CD4-positive, alpha-beta T cell treated with Interleukin-12 subunit alpha and Interleukin-12 subunit beta, for 1 hour (primary cell): Measurements from ENCODE around the gene NAV3.

Source experiments
- DNase-seq: peaks from one replicate; pipeline ENCODE4 v3.0.0-alpha.2; 2020

Gene NAV3

GRCh38 chr12:77938301-77938700, 107.6 kb downstream of the NAV3 start:
- no peak for DNase-seq

DNA sequence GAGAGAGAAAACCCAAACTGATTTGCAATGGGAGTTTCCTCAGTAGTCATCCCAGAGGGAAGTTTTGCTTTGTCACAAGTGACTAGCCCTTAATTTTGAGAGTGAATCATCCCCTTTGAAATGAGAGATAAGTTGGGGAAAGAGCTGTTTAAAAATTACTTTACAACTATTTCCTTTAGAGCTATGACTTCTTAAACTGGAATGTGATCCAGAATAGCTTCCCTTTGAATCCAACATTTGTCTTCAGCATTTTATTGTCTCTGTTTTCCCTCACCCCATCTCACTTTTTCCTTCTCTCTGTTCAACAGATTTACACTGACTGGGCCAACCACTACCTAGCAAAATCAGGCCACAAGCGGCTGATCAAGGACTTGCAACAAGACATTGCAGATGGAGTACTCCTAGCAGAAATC, 109.3 kb downstream of the NAV3 start:
- no peak for DNase-seq

- no peak for DNase-seq
Measured at GRCh38 chr12:77940567-77940966, 109.9 kb downstream of the NAV3 start.

DNA sequence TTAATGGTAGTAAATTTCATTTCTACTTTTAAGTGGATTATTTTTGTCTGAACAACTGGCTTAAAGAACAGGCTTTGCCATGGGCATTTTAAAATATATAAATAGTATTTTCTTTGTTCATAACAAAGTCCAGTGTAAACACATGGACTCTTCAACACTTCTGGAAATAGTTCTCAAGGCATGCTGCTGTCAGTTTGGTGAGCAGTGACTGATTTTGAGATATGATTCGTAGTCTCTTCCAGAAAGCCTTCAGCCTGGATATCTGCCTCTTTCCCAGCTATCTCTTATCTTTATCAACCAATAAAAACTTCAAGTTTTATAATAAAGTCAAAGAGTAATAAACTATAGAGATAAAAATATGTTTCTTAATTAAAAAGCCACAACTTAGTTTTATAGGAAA, 110.7 kb downstream of the NAV3 start:
- DNase-seq = no peak

GRCh38 chr12:77943466-77943865, 112.8 kb downstream of the NAV3 start:
- DNase-seq = no peak

DNA sequence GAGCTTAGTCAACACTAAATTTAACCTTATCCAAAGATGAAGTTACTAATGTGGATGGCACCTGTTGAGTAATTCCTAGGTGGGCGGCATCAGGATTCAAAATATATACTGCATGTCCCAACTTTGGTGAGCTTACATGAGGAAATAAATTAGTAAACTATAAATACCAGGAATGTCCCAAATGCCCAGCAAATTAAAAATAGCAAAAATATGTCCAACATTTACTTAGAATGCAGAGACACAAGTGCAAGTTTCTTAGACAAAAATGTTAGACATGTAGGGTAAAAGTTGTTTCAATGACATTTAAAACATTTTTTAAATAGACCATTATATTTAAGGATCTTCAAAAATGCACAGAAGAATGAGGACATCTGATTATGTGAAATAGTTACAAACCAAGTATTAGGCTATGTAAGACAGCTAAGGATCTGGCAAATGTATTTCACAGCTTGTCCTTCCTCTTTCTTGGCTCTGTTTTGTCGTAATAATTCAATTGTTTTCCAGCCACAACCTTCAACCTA, 115.9 kb downstream of the NAV3 start:
- no peak for DNase-seq

- DNase-seq = no peak
Measured at GRCh38 chr12:77947330-77947729, 116.6 kb downstream of the NAV3 start.

DNA sequence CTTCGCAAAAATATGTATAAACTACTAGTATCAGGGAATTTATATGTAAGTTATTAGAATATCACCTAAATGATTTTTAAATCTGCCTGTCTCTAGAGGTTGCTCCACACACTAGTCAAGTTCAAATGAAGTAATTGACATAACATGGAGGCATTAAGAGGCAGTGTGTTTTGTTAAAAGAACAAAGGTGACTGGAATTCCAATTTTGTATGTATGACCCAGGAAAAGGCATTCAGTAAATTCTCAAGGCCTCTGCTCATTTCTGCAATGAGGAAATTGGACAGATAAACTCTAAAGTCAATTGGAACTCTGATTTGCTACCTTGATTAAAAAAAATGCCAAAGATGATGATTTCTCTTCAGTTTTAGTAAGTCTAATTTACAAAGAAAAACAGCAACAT, 117.1 kb downstream of the NAV3 start:
- DNase-seq = no peak

GRCh38 chr12:77949943-77950342, 119.2 kb downstream of the NAV3 start:
- no peak for DNase-seq

DNA sequence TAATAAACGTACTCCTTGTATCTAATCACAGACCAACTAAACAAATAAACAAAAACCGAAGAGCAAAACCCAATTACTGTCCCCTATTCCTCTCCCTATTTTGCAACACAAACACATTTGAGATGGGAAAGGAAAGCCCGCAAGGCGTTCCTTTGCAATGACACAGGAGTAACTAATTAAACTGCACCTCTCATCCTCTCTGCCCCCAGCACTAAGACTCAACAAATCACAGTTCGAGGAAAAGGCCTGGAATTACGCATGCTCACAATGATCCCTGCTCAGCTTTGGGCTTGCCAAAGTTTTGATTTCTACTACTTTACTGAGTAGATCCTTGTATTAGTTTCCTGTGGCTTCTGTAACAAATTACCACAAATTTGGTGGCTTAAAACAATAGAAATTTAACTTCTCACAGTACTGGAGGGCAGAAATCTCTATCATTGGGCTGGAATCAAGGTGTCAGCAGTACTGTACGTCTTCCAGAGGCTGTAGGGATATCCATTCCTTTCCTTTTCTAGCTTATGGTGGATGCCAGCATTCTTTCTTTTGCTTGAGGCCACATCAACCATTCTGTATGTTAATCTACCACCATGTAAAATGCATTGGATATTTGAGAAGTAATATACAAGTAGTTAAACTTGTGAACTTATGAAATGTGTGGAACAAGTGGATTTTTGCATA, 123.0 kb downstream of the NAV3 start:
- DNase-seq = no peak

DNA sequence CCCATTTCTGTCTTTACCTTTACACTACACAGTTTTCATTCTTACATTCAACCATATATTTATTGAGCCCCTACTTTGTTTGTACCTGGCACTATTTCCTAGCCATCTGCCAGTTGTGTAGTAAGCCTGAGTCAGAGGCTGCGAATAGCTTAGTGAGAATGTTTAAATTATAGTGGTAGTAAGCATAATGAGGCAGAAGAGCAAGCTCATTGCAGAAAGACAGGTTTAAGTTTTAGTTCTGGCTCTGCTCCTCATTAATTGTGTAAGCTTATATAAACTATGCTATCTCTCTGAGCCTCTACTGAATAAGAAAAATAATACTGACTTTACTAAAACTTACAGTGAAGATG, 123.5 kb downstream of the NAV3 start:
- DNase-seq = no peak

GRCh38 chr12:77957062-77957461, 126.4 kb downstream of the NAV3 start:
- no peak for DNase-seq

DNA sequence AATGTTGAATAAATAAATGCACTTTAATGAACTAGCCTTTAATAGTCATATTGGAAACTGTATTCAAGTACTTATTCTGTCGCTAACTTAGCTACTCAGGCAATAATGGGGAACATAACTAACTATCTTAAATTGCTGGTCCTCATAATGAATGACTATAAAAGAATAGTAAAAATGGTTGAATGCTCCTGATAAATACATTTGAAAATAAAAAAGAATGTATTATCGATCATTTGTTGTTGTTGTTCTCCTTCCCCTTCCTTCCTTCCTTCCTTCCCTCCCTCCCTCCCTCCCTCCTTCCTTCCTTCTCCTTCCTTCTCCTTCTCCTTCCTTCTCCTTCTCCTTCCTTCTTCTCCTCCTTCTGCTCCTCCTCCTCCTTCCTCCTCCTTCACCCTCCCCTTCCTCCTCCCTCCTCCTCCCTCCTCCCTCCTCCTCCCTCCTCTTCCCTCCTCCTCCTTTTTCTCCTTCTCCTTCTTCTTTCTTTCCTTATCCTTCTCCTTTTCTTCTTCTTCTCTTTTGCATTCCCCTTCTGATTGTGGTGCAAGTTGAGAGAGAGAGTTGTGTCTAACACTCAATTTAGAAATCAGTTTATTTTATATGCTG, 133.0 kb downstream of the NAV3 start:
- no peak for DNase-seq

DNA sequence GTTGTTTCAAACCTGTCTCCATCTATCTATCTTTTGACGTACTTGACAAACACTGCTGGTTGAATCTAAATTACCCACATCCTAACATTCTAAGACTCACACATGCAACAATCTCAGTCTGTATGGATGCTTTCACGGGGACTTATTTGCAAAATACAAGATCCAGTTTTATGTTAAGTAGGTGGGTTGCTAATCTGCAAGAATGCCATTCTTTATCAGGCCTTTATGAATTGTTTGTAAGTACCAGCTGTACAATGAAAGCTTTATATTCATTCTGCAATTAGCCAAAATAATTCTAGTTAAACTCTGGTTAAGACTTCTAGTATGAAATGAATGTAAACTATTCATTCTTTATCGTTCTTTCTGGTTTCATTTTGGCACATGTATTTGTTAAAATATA, 135.1 kb downstream of the NAV3 start:
- DNase-seq = no peak

DNA sequence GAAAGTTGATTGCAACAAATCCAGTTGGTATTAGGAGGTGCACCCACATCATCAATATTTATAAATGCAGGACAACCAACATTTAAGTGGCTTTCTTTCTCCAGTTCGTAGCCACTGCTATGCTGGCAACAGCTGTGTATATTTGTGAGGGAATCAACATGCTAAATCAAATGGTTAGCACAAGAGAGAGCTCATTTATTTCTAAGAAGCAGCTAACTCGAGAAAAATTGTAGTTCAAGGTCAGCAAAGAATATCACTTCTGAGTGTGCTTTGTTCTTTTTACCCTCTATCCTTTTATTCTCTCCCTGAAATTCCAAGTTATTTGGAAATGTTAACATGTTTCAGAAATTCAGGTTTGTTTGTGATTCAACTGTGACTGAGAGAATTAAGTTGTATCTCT, 137.3 kb downstream of the NAV3 start:
- DNase-seq = no peak

- no peak for DNase-seq
Measured at GRCh38 chr12:77968571-77968970, 137.9 kb downstream of the NAV3 start.

- DNase-seq = no peak
Measured at GRCh38 chr12:77973579-77973978, 142.9 kb downstream of the NAV3 start.

- DNase-seq = no peak
Measured at GRCh38 chr12:77974645-77975044, 144.0 kb downstream of the NAV3 start.

- no peak for DNase-seq
Measured at GRCh38 chr12:77979597-77980250, 149.0 kb downstream of the NAV3 start.

DNA sequence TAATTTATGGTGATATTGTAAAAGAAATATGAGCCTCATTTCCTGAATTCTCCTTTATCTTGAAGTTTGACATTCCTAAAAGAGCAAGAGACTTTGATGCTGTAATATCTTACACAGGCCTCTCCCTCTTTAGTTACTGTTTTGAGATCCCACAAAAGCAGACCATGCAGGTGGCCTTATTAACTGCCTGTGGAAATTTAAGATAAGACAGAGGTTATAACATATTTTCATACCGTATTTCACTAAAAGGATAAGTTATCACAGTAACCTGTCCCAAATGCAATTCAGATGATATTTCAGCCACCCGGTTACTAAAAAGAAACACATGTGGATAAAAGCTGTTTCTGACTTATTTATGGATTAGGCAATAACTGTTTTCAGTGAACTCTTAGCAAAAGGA, 150.1 kb downstream of the NAV3 start:
- DNase-seq = no peak

GRCh38 chr12:77983859-77984258, 153.2 kb downstream of the NAV3 start:
- DNase-seq = no peak

DNA sequence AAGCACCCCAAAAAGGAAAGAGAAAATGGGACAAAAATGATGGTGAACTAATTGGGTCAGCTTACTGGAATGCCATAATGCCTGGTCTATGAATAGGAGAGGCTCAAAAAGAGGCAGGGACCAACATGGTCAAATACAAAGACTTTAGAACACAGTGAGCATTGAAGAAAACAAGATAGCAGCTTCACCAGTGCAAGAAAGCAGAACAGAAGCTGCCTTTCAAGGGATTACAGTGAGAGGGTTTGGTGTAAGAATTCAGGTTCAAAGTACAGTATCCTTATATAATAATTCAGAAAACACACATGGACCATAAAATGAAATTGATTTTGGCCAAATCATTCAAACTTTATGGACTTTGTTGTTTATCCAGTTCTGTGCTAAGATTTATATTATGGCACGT, 162.1 kb downstream of the NAV3 start:
- no peak for DNase-seq

DNA sequence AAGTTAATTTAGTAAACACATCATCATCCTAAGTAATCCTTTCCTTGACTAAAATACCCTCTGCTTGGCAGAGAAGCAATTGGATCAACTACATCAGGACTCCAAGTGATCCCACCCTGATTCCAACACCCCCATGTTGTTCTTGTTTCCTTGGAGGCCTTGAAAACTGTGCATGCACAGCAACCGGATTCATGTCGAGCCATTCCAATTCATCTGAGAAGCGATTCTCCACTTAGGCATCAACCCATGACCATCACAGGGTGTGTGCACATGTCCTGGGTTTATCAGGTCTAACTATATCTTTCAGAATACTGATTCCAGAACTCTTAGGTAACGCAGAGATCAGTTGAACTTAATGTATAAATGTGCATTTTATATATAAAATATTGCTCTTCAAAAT, 163.0 kb downstream of the NAV3 start:
- no peak for DNase-seq

GRCh38 chr12:77995436-77996167, 164.9 kb downstream of the NAV3 start:
- no peak for DNase-seq
